PC-3 (cell line): ENCODE results near the gene SHMT1. TPM values are rescaled to one million over a fixed set of nuclear protein-coding genes. Genes with fewer than 3 reads are reported as not detected.

Source experiments
- ATAC-seq: fragments of 200-7000 bp; cut with Tn5 transposase; 2 replicates; pipeline ENCODE4 v1.9.1; 2020; ENCODE audit warnings: mild to moderate bottlenecking, moderate library complexity
- BruUV-seq: library from RNA; stranded (reverse); fragments of 400-500 nt; replicated peaks from 2 replicates; lab custom pipeline; 2021; lab: Mats Ljungman, UMichigan
- CTCF ChIA-PET: fragments of 300-600 bp; sonication (Branson Sonifier 250); formaldehyde crosslinking; loops from one replicate; lab custom pipeline; 2022; ENCODE audit warnings: antibody characterized with exemption; lab: Charles Lee
- POLR2A ChIA-PET: fragments of 300-600 bp; sonication (Branson Sonifier 250); formaldehyde crosslinking; loops from one replicate; lab custom pipeline; 2022; ENCODE audit warnings: antibody characterized with exemption; ENCODE audit not compliant: unreplicated experiment; lab: Charles Lee
- DNase-seq: peaks from one replicate; pipeline ENCODE4 v3.0.0-alpha.2; 2015
- H2AFZ ChIP-seq: fragments of 300-600 bp; sonication (generic); 2 replicates; pipeline ENCODE4 v1.6.0; 2016; ENCODE audit warnings: antibody characterized with exemption, low read length
- H3F3A ChIP-seq: fragments of 300-600 bp; sonication (generic); one replicate; pipeline ENCODE4 v1.6.0; 2017; ENCODE audit warnings: antibody characterized with exemption, low read length, control low read depth, mild to moderate bottlenecking; ENCODE audit not compliant: unreplicated experiment
- H3K27ac ChIP-seq: fragments of 300-600 bp; sonication (generic); 2 replicates; pipeline ENCODE4 v1.5.1; 2016; ENCODE audit warnings: mild to moderate bottlenecking, low read length
- H3K27me3 ChIP-seq: fragments of 300-600 bp; sonication (generic); 2 replicates; pipeline ENCODE4 v1.6.1; 2016; ENCODE audit warnings: low read length, mixed read lengths
- H3K36me3 ChIP-seq: fragments of 300-600 bp; sonication (generic); 2 replicates; pipeline ENCODE4 v1.6.1; 2016; ENCODE audit warnings: low read depth, mixed run types, low read length, mixed read lengths
- H3K4me1 ChIP-seq: fragments of 300-600 bp; sonication (generic); 2 replicates; pipeline ENCODE4 v1.5.1; 2016; ENCODE audit warnings: low read length; ENCODE audit not compliant: insufficient read depth
- H3K4me2 ChIP-seq: fragments of 300-600 bp; sonication (generic); 2 replicates; pipeline ENCODE4 v1.6.0; 2016; ENCODE audit warnings: low read length
- H3K4me3 ChIP-seq: fragments of 300-600 bp; sonication (generic); 2 replicates; pipeline ENCODE4 v1.5.1; 2016; ENCODE audit warnings: mild to moderate bottlenecking, low read length, mixed read lengths
- H3K79me2 ChIP-seq: fragments of 300-600 bp; sonication (generic); 2 replicates; pipeline ENCODE4 v1.6.1; 2017; ENCODE audit warnings: low read length, mixed read lengths
- H3K9ac ChIP-seq: fragments of 300-600 bp; sonication (generic); 2 replicates; pipeline ENCODE4 v1.6.0; 2016; ENCODE audit warnings: mild to moderate bottlenecking, low read length
- H3K9me2 ChIP-seq: fragments of 300-600 bp; sonication (generic); replicated peaks from 2 replicates; pipeline ENCODE4 v1.6.1; 2016; ENCODE audit warnings: mixed run types, low read length, mixed read lengths
- H3K9me3 ChIP-seq: fragments of 300-600 bp; sonication (generic); 2 replicates; pipeline ENCODE4 v1.6.1; 2016; ENCODE audit warnings: low read length, mixed read lengths
- H4K20me1 ChIP-seq: fragments of 300-600 bp; sonication (generic); 2 replicates; pipeline ENCODE4 v1.6.1; 2016; ENCODE audit warnings: low read length, mixed read lengths
- CTCF ChIP-seq: fragments of 300-600 bp; sonication (generic); conservative IDR thresholded peaks from 2 replicates; pipeline ENCODE4 v1.5.1; 2017; ENCODE audit warnings: antibody characterized with exemption, low read depth, mild to moderate bottlenecking, low read length
- EZH2 ChIP-seq: fragments of 300-600 bp; sonication (generic); IDR thresholded peaks from one replicate; pipeline ENCODE4 v1.6.1; 2017; ENCODE audit warnings: antibody characterized with exemption, mild to moderate bottlenecking, low read length; ENCODE audit not compliant: unreplicated experiment
- EZH2phosphoT487 ChIP-seq: fragments of 300-600 bp; sonication (generic); IDR thresholded peaks from 2 replicates; pipeline ENCODE4 v1.6.1; 2018; ENCODE audit warnings: mild to moderate bottlenecking, antibody characterized with exemption, low read length, borderline replicate concordance
- intact Hi-C: fragments of 100-400 bp; cut with micrococcal nuclease; formaldehyde crosslinking; loops from 2 replicates; pipeline ENCODE4 v1.9.0; 2023
- total RNA-seq: library from RNA; depleted of rRNA; stranded (reverse); fragments of >200 nt; gene quantifications from 2 replicates; pipeline ENCODE4 v1.2.3, GENCODE V29; 2014

The SHMT1 gene
- total RNA-seq, 1 experiment from 2014 or later = 61.5 TPM

- ATAC-seq = no peak
Observed at GRCh38 chr17:18360518-18360917, 2.8 kb downstream of the SHMT1 start.

DNA sequence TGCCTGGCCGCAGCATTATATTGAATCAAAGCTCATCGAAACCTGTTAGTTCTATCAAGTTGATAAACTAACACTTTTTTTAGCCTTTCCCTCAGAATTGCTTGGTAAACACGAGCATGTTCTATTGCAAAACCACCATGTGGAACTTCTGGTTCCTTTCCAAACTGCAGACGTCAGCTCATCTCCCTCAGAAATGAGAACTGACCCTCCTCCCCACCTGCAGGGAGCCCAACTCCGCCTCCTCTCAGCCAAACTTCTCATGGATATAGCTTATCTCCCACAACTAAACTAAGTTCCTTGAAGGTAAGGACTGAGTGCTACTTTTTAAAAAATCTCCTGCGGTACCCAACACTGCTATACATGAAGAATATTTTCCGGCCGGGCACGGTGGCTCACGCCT, 6.7 kb downstream of the SHMT1 start:
- no peak for ATAC-seq
- Histone ChIP-seq H3K27me3 (no peaks in the 10 kb centered on the region), H3K4me2 (no peak overlapping the region), H3K9me3 (no peaks in the 10 kb centered on the region), H3K4me1 (peaks cover 6% of the 10 kb centered on the region; the same call in 1 of the 2 replicates), H3K27ac (no peak overlapping the region), H3F3A (no peaks in the 10 kb centered on the region), H3K4me3 (no peak overlapping the region), H3K79me2 (peaks cover 24% of the 10 kb centered on the region), H2AFZ (no peak overlapping the region), H3K9ac (no peak overlapping the region), H3K9me2 (no peaks in the 10 kb centered on the region), H3K36me3 (peaks cover 16% of the 10 kb centered on the region), H4K20me1 (no peaks in the 10 kb centered on the region; the same call in 1 of the 2 replicates)
- no peak for TF ChIP-seq CTCF
- intact Hi-C loops = no loop called here
- ChIA-PET CTCF (no interaction called here), POLR2A (no interaction called here)
- DNase-seq = no peak
- BruUV-seq = no TSS peak

More at GRCh38 chr17:18360518-18360917, 2.8 kb downstream of the SHMT1 start:
- no peak overlapping the region for H3K27ac ChIP-seq
- POLR2A ChIA-PET = no interaction called here
- TF ChIP-seq CTCF = no peak
- TF ChIP-seq EZH2 = no peak
- TF ChIP-seq EZH2phosphoT487 = no peak
- H3F3A ChIP-seq = no peaks in the 10 kb centered on the region
- H2AFZ ChIP-seq = no peak overlapping the region
- DNase-seq = no peak
- no peaks in the 10 kb centered on the region for H3K27me3 ChIP-seq
- H3K36me3 ChIP-seq = no peaks in the 10 kb centered on the region; the same call in 1 of the 2 replicates
- H3K9me3 ChIP-seq = no peaks in the 10 kb centered on the region
- no peak overlapping the region for H3K9ac ChIP-seq
- CTCF ChIA-PET = no interaction called here
- no peak overlapping the region for H3K4me2 ChIP-seq
- peaks cover 12% of the 10 kb centered on the region for H3K4me1 ChIP-seq
- H3K9me2 ChIP-seq = no peaks in the 10 kb centered on the region
- intact Hi-C loops = no loop called here
- H4K20me1 ChIP-seq = no peaks in the 10 kb centered on the region; the same call in 1 of the 2 replicates
- no peak overlapping the region for H3K4me3 ChIP-seq
- H3K79me2 ChIP-seq = peaks cover 38% of the 10 kb centered on the region
- BruUV-seq = no TSS peak

- ChIA-PET POLR2A (no interaction called here), CTCF (no interaction called here)
- intact Hi-C loops = no loop called here
- Histone ChIP-seq H3K9me3 (no peaks in the 10 kb centered on the region), H3F3A (no peaks in the 10 kb centered on the region), H3K4me1 (0 out of 2 replicates have a peak, but pooled peaks cover 5% of the 10 kb centered on the region), H3K9ac (no peak overlapping the region), H2AFZ (no peak overlapping the region), H3K27me3 (no peaks in the 10 kb centered on the region), H3K79me2 (peaks cover 2% of the 10 kb centered on the region; the same call in 1 of the 2 replicates), H4K20me1 (no peaks in the 10 kb centered on the region), H3K4me3 (no peak overlapping the region), H3K9me2 (no peaks in the 10 kb centered on the region), H3K4me2 (no peak overlapping the region), H3K36me3 (peaks cover 16% of the 10 kb centered on the region), H3K27ac (no peak overlapping the region)
- TF ChIP-seq EZH2phosphoT487 = no peak
- no peak for TF ChIP-seq EZH2
- no peak for TF ChIP-seq CTCF
- ATAC-seq = no peak
- BruUV-seq = no TSS peak
- no peak for DNase-seq
Observed at GRCh38 chr17:18353541-18353940, 9.8 kb downstream of the SHMT1 start.
